ENCODE results near the gene NBPF1. TPM values are rescaled to one million over a fixed set of nuclear protein-coding genes. Genes with fewer than 3 reads are reported as not detected.
A peak's percentile ranks its signal among the peaks of the same experiment; 100 is the strongest.
"Not testable (repeated sequence)": the region's sequence is repeated elsewhere in the genome, so short reads cannot be mapped to it uniquely, and the experiment has no call there.

The NBPF1 gene
- total RNA-seq, 2 experiments from 2014 or later: 11.0 to 34.1 TPM

DNA sequence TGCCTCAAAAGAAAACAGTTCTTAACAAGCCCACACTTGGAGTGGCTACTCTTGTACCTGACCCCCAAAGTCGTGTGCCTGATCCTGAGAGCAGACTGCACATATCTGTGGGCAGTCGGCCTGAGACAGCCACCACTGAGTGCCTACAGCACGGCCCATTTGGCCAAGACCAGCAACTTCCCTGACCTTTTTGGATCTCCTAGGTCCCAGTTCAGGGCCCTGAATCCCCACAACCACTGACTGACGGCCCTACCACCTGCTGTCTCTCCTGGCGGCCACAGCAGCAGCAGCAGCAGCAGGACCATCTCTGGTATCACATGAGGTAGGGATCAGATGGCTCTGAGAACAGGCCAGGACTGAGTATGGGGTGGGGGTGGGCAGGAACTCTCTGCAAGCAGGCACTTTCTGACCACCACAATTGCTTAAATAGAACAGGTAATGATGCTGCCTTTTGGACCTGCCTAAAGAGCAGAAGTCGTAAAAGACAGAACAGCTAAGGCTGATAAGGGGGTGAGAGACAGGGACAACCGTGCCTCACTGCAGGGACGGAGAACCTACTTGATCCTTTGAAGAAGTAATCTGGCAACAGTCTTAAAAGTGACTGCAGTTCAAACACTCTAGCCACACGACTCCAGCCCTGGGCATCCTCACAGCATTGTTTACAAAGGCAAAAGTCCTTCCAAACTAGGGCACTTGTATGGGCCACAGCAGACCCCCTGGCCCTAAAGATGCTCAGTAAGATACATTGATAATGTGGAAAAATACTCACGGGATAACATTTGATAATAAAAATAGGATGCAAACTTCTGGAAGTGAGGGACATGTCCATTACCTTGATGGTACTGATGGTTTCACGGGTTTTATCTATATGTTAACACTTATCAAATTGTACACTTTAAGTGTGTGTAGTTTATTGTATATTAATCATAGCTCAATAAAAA lies 26.0 kb upstream of the NBPF1 start:
- H3K27ac ChIP-seq (ENCODE audit: low read depth, low read length, poor library complexity, severe bottlenecking); H3K36me3 ChIP-seq (ENCODE audit: insufficient read depth, low read length); H3K4me3 ChIP-seq (ENCODE audit: low read depth, low read length, poor library complexity, severe bottlenecking); H3K9me3 ChIP-seq (ENCODE audit: low read length); intact Hi-C loops (cut with micrococcal nuclease; ENCODE audit: unreplicated experiment); H3K9me2 ChIP-seq (ENCODE audit: insufficient read depth, low read length); H3K4me2 ChIP-seq (ENCODE audit: low read length); H4K20me1 ChIP-seq (ENCODE audit: insufficient read depth, low read length); H2AFZ ChIP-seq (ENCODE audit: low read length); DNase-seq (ENCODE audit: low spot score); CTCF ChIA-PET (ENCODE audit: unreplicated experiment); H3K79me2 ChIP-seq (ENCODE audit: insufficient read depth, low read depth, low read length): not testable (repeated sequence)
- BruUV-seq (replicated peaks): TSS peak; percentile 29
- POLR2A ChIA-PET: interaction anchor here (0.6 kb wide), 1 partner anchor 30 kb away, joined by 3 read pairs; no protein-coding TSS in a partner anchor
- peaks cover 16% of the 10 kb centered on the region for H3K4me1 ChIP-seq (ENCODE audit: insufficient read depth, low read length, poor library complexity, severe bottlenecking)

DNA sequence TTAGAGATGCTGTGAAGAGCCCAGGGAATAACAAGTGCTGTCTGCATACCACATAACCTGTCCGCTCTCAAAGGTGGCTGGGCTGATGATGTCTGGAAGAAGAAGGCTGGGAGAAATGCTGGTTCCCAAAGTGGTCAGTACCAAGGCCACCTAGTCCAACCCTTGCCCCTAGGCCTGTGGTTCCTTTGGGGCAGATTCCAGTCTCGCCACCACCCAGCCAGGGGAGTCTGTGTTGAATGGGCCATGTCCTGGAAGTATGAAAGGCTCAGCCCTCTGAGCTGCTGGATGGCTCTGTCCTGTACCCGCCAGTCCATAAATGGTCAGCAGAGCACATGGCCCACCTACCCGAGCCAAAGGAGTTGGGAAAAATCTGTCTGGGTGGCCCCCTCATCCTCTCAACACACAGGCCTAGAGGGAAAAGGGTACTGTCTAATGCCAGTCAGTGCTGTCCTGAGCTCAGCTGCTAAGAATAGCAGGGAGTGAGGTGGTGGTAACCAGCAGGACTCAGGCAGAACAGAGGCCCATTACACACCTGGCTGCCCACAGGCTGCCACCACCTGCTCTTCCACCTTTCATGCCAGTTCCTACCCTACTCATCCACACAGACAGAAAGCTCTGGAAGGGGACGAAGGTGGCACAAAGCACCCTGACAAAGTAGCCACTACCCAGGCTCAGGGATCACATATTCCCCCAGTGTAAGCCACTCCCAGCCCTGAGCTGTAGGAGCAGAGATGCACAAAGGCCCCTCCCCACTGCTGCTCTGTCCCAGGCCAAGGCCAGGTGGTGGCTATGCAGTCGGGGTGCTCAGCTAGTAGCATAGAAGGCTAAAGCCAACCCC lies 24.8 kb upstream of the NBPF1 start:
- H3K4me1 ChIP-seq (ENCODE audit: insufficient read depth, low read length, poor library complexity, severe bottlenecking); DNase-seq (ENCODE audit: low spot score); BruUV-seq (replicated peaks); CTCF ChIA-PET (ENCODE audit: unreplicated experiment); H3K36me3 ChIP-seq (ENCODE audit: insufficient read depth, low read length); H3K27ac ChIP-seq (ENCODE audit: low read depth, low read length, poor library complexity, severe bottlenecking); H3K9me2 ChIP-seq (ENCODE audit: insufficient read depth, low read length); H3K9me3 ChIP-seq (ENCODE audit: low read length); H3K4me3 ChIP-seq (ENCODE audit: low read depth, low read length, poor library complexity, severe bottlenecking); H2AFZ ChIP-seq (ENCODE audit: low read length); H4K20me1 ChIP-seq (ENCODE audit: insufficient read depth, low read length); H3K79me2 ChIP-seq (ENCODE audit: insufficient read depth, low read depth, low read length); H3K4me2 ChIP-seq (ENCODE audit: low read length); intact Hi-C loops (cut with micrococcal nuclease; ENCODE audit: unreplicated experiment): not testable (repeated sequence)
- POLR2A ChIA-PET: interaction anchor here (1.2 kb wide), 1 partner anchor 25 kb away, joined by 3 read pairs; no protein-coding TSS in a partner anchor

DNA sequence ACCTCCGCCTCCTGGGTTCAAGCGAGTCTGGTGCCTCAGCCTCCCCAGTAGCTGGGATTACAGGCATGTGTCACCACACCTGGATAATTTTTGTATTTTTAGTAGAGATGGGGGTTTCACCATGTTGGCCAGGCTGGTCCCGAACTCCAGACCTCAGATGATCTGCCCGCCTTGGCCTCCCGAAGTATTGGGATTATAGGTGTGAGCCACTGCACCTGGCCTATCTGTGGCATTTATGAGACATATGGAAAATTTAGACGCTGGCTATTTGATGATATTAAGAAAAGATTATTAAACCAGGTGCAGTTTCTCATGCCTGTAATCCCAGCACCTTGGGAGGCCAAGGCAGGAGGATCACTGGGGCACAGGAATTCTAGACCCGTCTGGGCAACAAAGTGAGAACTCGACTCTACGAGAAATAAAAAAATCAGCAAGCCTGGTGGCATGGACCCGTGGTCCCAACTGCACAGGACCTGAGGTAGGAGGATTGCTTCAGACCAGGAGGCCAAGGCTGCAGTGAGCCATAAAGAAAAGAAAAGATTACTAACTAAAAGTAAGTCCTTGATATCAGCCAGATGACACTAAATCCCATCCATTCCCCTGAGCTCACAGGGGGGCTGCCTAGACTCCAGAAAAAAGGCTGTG lies 23.3 kb upstream of the NBPF1 start:
- H3K27ac ChIP-seq (ENCODE audit: low read depth, low read length, poor library complexity, severe bottlenecking); H3K4me3 ChIP-seq (ENCODE audit: low read depth, low read length, poor library complexity, severe bottlenecking); H2AFZ ChIP-seq (ENCODE audit: low read length); DNase-seq (ENCODE audit: low spot score); H3K9me2 ChIP-seq (ENCODE audit: insufficient read depth, low read length); H3K4me1 ChIP-seq (ENCODE audit: insufficient read depth, low read length, poor library complexity, severe bottlenecking); H3K4me2 ChIP-seq (ENCODE audit: low read length); BruUV-seq (replicated peaks); H4K20me1 ChIP-seq (ENCODE audit: insufficient read depth, low read length); H3K9me3 ChIP-seq (ENCODE audit: low read length); H3K79me2 ChIP-seq (ENCODE audit: insufficient read depth, low read depth, low read length); CTCF ChIA-PET (ENCODE audit: unreplicated experiment); intact Hi-C loops (cut with micrococcal nuclease; ENCODE audit: unreplicated experiment): not testable (repeated sequence)
- H3K36me3 ChIP-seq (ENCODE audit: insufficient read depth, low read length): peaks cover 20% of the 10 kb centered on the region
- POLR2A ChIA-PET: interaction anchor here (0.6 to 1.2 kb wide), 2 partner anchors 24 to 626 kb away, joined by 3 to 6 read pairs; no protein-coding TSS in a partner anchor

DNA sequence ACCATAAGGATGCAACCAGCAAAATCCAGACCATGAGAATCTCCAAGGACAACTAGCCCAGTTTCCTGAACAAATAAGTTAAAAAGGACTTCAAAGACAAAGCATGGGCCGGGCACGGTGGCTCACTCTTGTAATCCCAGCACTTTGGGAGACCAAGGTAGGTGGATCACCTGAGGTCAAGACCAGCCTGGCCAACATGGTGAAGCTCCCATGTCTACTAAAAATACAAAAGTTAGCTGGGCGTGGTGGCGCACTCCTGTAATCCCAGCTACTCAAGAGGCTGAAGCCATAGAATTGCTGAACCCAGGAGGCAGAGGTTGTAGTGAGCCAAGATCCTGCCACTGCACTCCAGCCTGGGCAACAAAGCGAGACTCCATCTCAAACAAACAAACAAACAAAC lies 22.6 kb upstream of the NBPF1 start:
- H3K9me3 ChIP-seq (ENCODE audit: low read length); H3K4me3 ChIP-seq (ENCODE audit: low read depth, low read length, poor library complexity, severe bottlenecking); H3K79me2 ChIP-seq (ENCODE audit: insufficient read depth, low read depth, low read length); CTCF ChIA-PET (ENCODE audit: unreplicated experiment); BruUV-seq (replicated peaks); H3K9me2 ChIP-seq (ENCODE audit: insufficient read depth, low read length); H4K20me1 ChIP-seq (ENCODE audit: insufficient read depth, low read length); H3K27ac ChIP-seq (ENCODE audit: low read depth, low read length, poor library complexity, severe bottlenecking); H2AFZ ChIP-seq (ENCODE audit: low read length); H3K4me2 ChIP-seq (ENCODE audit: low read length); H3K4me1 ChIP-seq (ENCODE audit: insufficient read depth, low read length, poor library complexity, severe bottlenecking); DNase-seq (ENCODE audit: low spot score): not testable (repeated sequence)
- intact Hi-C loops (cut with micrococcal nuclease; ENCODE audit: unreplicated experiment): loop anchor here (2.0 kb wide), 1 partner anchor 15 kb away; no protein-coding TSS in a partner anchor
- H3K36me3 ChIP-seq (ENCODE audit: insufficient read depth, low read length): peaks cover 27% of the 10 kb centered on the region
- POLR2A ChIA-PET: interaction anchor here (0.6 kb wide), 1 partner anchor 627 kb away, joined by 6 read pairs; no protein-coding TSS in a partner anchor

DNA sequence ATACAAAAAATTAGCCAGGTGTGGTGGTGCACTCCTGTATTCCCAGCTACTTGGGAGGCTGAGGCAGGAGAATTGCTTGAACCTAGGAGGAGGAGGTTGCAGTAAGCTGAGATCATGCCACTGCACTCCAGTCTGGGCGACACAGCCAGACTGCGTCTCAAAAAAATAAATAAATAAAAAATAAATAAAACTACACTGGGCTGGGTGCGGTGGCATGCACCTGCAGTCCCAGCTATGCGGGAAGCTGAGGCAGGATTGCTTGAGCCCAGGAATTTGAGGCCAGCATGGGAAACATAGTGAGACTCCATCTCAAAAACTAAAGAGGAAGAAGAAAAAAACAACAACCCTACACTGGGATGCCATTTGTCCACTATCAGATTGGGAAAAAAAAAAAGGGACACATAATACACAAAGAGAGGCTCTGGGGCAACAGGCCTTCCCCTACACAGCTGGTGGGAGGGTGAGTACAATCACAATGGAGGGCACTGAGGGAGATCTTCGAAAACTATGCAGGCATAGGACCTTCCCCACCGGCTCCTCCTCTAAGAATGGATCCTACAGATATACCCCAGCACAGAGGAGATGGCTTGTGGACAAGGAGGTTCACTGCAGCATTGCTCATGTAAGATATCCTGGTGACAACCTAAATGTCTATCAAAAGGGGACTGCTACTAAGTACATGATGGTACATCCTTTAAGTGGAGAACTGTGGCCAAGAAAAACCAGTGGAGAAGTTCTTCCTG lies 20.3 kb upstream of the NBPF1 start:
- H3K4me2 ChIP-seq (ENCODE audit: low read length); H3K27ac ChIP-seq (ENCODE audit: low read depth, low read length, poor library complexity, severe bottlenecking); H3K9me3 ChIP-seq (ENCODE audit: low read length); H4K20me1 ChIP-seq (ENCODE audit: insufficient read depth, low read length); H3K9me2 ChIP-seq (ENCODE audit: insufficient read depth, low read length); BruUV-seq (replicated peaks); H2AFZ ChIP-seq (ENCODE audit: low read length); H3K4me1 ChIP-seq (ENCODE audit: insufficient read depth, low read length, poor library complexity, severe bottlenecking); CTCF ChIA-PET (ENCODE audit: unreplicated experiment); H3K79me2 ChIP-seq (ENCODE audit: insufficient read depth, low read depth, low read length); H3K4me3 ChIP-seq (ENCODE audit: low read depth, low read length, poor library complexity, severe bottlenecking); DNase-seq (ENCODE audit: low spot score): not testable (repeated sequence)
- H3K36me3 ChIP-seq (ENCODE audit: insufficient read depth, low read length): peaks cover 45% of the 10 kb centered on the region
- POLR2A ChIA-PET: interaction anchor here (1.2 kb wide), 1 partner anchor 17 kb away, joined by 3 read pairs; no protein-coding TSS in a partner anchor
- intact Hi-C loops (cut with micrococcal nuclease; ENCODE audit: unreplicated experiment): loop anchor here (2.0 kb wide), 1 partner anchor 13 kb away; no protein-coding TSS in a partner anchor

Data from OCI-LY7 (cell line).